Adipocyte (in vitro differentiated cells): Measurements from ENCODE around the gene ZNF492.
A peak's percentile ranks its signal among the peaks of the same experiment; 100 is the strongest.
"Not testable (repeated sequence)": the region's sequence is repeated elsewhere in the genome, so short reads cannot be mapped to it uniquely, and the experiment has no call there.

ENCODE experiments used
- DNase-seq: peaks from one replicate; pipeline ENCODE4 v3.0.0-alpha.2; 2015; ENCODE audit warnings: low read depth
- H3K27me3 ChIP-seq: replicated peaks from 2 replicates; pipeline ENCODE4 v1.7.0; 2013; ENCODE audit warnings: mild to moderate bottlenecking, low read length, moderate library complexity; ENCODE audit not compliant: control insufficient read depth, insufficient read depth
- H3K36me3 ChIP-seq: 2 replicates; pipeline ENCODE4 v1.7.0; 2013; ENCODE audit warnings: low read length, mild to moderate bottlenecking, moderate library complexity; ENCODE audit not compliant: control insufficient read depth, insufficient read depth, severe bottlenecking
- H3K4me1 ChIP-seq: 2 replicates; pipeline ENCODE4 v1.7.0; 2013; ENCODE audit warnings: mild to moderate bottlenecking, low read length, moderate library complexity; ENCODE audit not compliant: control insufficient read depth, insufficient read depth
- H3K4me3 ChIP-seq: 2 replicates; pipeline ENCODE4 v1.7.0; 2013; ENCODE audit warnings: mild to moderate bottlenecking, low read length, moderate library complexity
- H3K9ac ChIP-seq: 2 replicates; pipeline ENCODE4 v1.7.0; 2013; ENCODE audit warnings: mild to moderate bottlenecking, low read length, moderate library complexity
- H3K9me3 ChIP-seq: 2 replicates; pipeline ENCODE4 v1.7.0; 2013; ENCODE audit warnings: mild to moderate bottlenecking, low read length, moderate library complexity; ENCODE audit not compliant: control insufficient read depth

Gene ZNF492

DNA sequence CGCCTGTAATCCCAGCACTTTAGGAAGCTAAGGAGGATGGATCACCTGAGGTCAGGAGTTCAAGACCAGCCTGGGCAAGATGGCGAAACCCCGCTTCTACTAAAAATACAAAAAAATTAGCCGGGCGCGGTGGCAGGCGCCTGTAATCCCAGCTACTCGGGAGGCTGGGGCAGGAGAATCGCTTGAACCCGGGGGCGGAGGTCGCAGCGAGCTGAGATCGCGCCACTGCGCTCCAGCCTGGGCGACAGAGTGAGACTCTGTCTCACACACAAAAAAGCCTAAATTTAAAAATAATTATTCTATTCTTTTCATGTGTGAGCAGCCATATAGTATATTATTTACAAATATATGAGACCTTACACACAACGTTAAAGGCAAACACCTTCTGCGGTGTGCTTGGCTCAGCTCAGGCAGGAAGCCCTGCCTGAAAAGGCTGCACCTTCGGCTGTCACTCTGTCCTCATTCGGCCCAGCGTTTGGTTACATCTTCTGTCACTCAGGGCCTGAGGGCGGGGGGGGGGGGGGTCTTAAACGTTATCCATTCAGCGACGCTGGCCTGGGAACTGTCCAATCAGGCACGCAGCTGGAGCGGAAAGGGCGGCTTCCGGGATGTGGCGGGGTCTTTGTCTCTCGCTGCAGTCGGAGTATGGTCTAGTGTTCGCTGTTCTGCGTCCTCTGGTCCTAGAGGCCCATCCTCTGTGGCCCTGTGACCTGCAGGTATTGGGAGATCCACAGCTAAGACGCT, at the start of gene ZNF492:
Gene ZNF492, plus strand, starts transcription at position 619 of the 744 bp plus-strand sequence. CDS start 19,076 bp downstream, outside the sequence.
- not testable (repeated sequence) for H3K4me1 ChIP-seq, H3K36me3 ChIP-seq, H3K9me3 ChIP-seq, H3K27me3 ChIP-seq
- peak; percentile 18 for DNase-seq
- Histone ChIP-seq H3K9ac (peak within 1 kb of the TSS; percentile 63), H3K4me3 (peak within 1 kb of the TSS; percentile 87)

DNA sequence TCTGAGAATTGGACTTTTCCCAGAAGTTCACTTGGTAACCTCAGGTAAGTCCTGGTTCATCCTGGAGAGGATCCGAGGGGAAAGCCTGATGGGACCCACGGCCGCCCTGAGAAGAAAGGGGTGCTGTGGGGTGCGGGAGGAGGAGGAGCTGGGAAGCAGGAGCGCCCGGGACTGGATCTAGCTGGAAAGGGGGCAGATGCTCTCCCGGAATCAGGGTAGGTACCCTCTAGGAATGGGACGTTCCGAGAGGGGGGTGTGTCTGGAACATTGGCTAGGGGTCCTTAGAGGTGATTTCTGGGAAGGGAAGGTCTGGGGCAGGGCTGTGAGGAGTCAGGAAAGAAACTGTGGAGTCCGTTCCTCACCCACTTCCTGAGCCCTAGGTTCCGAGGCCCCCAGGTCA, 38.7 kb upstream of the ZNF492 start:
- H3K4me3 ChIP-seq = no peak overlapping the region
- no peak for DNase-seq
- H3K9me3 ChIP-seq = peaks cover 12% of the 10 kb centered on the region
- no peak overlapping the region for H3K9ac ChIP-seq
- no peaks in the 10 kb centered on the region for H3K36me3 ChIP-seq
- no peaks in the 10 kb centered on the region for H3K27me3 ChIP-seq
- no peaks in the 10 kb centered on the region for H3K4me1 ChIP-seq

DNA sequence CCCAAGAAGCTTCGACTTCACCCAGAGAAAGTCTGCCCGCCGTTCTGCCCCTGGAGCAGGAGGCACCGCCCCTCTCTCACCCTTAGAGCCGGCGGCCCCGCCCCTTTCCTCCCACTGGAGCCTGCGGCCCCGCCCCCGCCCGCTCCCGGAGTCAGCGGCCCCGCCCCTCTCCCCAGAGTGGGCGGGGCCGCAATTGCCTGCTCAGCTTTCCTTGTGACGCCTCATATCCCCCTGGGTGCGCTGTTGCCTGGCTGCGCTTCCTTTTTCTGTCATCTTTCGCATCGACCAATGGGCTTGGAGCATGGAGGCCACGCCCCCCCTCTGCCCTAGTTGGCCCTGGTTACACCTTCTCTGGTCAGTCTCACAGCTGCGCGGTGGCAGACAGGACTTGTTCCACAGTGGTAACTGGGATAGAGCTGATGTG, 38.2 kb upstream of the ZNF492 start:
- Histone ChIP-seq H3K36me3 (no peaks in the 10 kb centered on the region), H3K9me3 (peaks cover 11% of the 10 kb centered on the region), H3K27me3 (no peaks in the 10 kb centered on the region), H3K4me1 (no peaks in the 10 kb centered on the region), H3K9ac (no peak overlapping the region), H3K4me3 (no peak overlapping the region)
- no peak for DNase-seq

DNA sequence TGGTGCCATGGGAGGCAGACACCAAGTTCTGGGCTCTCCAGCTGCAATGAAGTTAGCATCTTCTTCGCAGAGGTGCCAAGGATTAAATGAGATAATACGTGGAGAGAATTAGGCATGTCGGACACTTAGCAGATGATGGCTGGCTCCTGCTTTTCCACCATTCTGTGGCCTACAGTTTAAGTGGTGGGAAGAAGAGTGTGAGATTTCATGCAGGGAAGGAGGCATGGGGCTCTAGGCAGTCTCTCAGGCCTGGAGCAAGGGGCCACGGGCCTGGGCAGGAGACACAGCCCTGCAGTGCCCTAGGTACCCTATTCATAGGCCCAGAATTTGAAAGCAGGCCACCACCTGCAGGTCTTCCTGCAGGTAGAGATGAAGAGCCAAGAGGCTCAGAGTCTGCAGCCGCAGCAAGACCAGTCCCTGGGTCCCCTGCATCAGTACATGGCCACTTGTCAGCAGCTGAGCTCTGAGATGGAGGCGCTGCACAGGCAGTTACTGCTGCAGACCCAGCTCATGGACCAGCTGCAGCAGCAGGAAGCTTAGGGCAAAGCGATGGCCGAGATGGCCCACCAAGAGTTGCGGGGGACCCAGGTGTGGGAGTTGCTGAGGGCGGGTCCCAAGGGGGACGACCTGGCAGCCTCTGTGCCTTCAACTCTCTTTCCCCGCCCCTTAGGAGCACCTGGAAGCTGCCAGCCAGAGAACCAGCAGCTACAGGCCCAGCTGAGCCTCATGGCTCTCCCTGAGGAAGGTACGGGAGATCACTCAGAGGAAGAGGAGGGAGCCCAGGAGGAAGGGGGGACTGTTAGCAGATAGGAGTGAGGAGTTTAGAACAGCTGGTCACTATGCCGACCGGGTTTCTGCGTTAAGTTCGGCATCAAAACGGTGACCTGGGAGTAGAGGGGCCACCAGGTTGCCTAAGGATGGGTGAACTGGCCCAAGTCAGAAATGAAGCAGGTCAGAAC, 33.2 kb upstream of the ZNF492 start:
- Histone ChIP-seq H3K36me3 (no peaks in the 10 kb centered on the region), H3K9ac (no peak overlapping the region), H3K4me3 (no peak overlapping the region), H3K27me3 (no peaks in the 10 kb centered on the region), H3K9me3 (no peaks in the 10 kb centered on the region), H3K4me1 (no peaks in the 10 kb centered on the region)
- no peak for DNase-seq

DNA sequence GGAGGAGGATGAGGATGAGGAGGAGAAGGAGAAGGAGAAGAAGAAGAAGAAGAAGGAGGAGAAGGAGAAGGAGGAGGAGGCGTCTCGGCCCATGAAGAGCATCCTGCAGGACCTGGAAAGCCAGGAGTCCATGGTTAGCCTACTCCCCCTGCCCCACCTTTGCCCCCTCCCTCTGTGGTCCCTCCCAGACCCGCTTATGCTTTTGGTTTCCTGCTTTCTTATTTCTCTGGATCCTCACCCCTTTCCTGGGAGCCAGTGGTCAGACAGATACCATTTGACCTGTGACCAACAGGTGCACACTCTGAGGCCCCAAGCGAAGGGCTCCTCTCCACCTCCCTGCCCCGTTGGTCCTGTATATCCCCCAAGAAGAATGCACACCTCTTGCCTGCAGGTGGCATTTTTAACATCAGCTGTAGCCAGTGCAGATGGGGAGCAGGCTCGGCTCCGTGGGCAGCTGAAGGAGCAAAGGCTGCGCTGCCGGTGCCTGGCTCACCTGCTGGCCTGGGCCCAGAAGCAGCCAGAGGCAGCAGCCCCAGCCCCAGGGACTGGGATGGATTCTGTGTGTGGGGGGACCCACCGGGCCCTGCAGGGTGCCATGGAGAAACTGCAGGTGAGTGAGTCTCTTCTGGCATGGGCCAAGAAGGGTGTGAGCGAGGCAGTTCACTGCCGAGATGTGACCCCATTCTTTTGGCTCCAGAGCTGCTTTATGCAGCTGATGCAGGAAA, 32.1 kb upstream of the ZNF492 start:
- H3K9ac ChIP-seq = no peak overlapping the region
- no peak for DNase-seq
- H3K4me1 ChIP-seq = no peaks in the 10 kb centered on the region
- H3K27me3 ChIP-seq = no peaks in the 10 kb centered on the region
- no peak overlapping the region for H3K4me3 ChIP-seq
- no peaks in the 10 kb centered on the region for H3K9me3 ChIP-seq
- H3K36me3 ChIP-seq = no peaks in the 10 kb centered on the region

DNA sequence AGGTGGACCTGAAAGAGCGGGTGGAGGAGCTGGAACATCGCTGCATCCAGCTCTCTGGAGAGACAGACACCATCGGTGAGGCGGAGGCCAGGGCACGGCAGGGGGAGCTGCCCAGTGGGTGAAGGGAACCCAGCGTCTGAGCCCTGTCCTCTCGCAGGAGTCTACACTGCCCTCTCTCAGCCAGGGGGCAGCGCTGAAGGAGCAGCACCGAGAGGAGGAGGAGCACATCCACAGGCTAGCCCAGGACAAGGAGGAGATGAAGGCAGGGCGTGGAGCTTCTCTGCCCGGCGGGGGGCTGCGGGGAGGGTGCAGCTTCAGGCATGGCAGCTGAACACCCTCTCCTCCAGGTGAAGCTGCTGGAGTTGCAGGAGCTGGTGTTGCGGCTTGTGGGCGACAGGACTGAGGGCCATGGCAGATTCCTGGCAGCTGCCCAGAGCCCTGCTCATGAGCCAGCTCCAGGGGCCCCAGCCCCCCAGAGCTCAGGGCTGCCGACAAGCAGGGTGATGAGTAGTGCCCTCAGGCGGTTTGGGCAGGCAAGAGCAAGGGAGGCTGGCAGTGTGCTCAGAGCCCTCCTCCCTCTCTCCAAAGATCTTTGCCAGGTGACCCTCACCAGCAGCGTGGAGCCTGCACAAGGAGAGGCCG, 31.4 kb upstream of the ZNF492 start:
- no peaks in the 10 kb centered on the region for H3K27me3 ChIP-seq
- no peaks in the 10 kb centered on the region for H3K9me3 ChIP-seq
- DNase-seq = no peak
- H3K9ac ChIP-seq = no peak overlapping the region
- H3K36me3 ChIP-seq = no peaks in the 10 kb centered on the region
- H3K4me3 ChIP-seq = no peak overlapping the region
- no peaks in the 10 kb centered on the region for H3K4me1 ChIP-seq

DNA sequence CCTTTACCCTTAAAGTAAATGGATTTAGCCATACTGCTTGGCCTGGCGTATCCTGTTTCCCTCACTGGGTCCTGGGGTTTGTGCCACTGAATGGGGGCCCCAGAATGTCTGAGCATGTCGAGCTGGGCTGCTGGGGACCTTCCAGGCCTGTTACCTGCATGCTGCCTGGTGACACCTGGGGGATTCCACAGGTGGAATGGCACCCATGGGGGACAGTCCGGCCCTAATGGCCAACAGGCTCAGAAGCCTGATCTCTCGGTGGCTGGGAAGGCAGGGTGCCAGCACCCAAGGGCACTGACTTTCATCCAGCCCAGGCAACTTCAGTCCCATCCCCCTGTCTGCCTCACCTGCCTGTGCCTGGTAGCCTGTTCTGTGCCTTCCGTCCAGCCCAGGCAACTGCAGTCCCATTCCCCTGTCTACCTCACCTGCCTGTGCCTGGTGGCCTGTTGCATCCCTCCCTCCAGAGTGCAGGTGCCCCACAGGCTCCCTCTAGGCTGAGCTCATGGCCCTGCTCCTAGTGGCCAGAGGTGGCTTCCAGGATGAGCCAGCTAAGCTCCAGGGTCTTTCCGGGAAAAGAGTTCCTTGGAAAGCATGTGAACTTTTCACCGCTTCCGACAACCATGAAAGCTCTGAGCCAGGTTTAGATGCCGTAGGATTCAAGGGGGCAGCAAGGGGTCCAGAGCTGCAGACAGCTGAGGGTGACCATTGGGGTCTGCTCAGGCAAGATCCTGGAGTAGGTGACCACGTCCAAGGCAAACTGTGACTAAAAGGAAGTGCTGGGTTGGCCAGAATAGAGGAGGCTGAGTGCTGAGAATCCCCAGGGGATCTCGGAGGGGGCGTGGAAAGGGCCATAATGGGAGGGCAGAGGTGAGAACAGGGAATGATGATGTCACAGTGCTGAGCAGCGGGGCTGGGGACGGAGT, 30.3 kb upstream of the ZNF492 start:
- Histone ChIP-seq H3K9me3 (no peaks in the 10 kb centered on the region), H3K4me1 (no peaks in the 10 kb centered on the region)

DNA sequence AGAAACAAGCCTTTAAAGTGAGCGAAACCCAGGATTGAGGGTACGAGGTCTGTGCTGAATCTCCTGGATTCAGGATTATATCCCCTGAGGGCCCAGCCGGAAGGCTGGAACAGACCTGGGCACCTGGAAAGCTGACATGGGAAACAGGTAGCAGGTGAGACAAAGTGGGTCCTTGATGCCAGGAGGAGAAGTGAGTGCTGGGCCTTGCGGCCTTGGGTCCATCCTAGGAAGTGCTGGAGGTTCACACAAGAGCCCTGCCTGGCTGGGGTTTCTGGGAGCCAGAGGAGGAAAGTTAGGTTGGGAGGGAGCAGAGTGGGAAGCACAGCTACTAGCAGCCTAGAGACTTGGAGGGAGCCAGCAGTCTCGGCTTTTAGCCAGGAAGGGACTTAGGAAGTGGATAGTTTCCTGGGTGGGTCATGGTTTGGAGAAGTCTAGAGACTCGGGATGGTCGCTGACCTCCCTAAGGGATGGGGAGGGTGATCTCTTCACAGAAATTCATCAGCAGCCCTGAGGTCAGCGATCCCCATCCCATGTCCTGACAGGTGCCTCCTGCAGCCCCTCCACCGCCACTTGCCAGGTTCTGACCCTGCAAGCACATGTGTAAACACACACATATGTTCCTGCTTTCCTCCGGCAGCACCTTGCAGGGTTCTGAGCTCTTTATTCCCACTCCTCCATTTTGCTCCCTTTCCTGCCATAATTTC, 29.4 kb upstream of the ZNF492 start:
- no peak overlapping the region for H3K4me3 ChIP-seq
- no peaks in the 10 kb centered on the region for H3K4me1 ChIP-seq
- no peaks in the 10 kb centered on the region for H3K27me3 ChIP-seq
- no peak overlapping the region for H3K9ac ChIP-seq
- H3K9me3 ChIP-seq = no peaks in the 10 kb centered on the region
- H3K36me3 ChIP-seq = no peaks in the 10 kb centered on the region
- no peak for DNase-seq

More for the DNA sequence above, 30.3 kb upstream of the ZNF492 start:
- Histone ChIP-seq H3K27me3 (no peaks in the 10 kb centered on the region), H3K9ac (no peak overlapping the region), H3K4me3 (no peak overlapping the region), H3K36me3 (no peaks in the 10 kb centered on the region)
- DNase-seq = no peak

DNA sequence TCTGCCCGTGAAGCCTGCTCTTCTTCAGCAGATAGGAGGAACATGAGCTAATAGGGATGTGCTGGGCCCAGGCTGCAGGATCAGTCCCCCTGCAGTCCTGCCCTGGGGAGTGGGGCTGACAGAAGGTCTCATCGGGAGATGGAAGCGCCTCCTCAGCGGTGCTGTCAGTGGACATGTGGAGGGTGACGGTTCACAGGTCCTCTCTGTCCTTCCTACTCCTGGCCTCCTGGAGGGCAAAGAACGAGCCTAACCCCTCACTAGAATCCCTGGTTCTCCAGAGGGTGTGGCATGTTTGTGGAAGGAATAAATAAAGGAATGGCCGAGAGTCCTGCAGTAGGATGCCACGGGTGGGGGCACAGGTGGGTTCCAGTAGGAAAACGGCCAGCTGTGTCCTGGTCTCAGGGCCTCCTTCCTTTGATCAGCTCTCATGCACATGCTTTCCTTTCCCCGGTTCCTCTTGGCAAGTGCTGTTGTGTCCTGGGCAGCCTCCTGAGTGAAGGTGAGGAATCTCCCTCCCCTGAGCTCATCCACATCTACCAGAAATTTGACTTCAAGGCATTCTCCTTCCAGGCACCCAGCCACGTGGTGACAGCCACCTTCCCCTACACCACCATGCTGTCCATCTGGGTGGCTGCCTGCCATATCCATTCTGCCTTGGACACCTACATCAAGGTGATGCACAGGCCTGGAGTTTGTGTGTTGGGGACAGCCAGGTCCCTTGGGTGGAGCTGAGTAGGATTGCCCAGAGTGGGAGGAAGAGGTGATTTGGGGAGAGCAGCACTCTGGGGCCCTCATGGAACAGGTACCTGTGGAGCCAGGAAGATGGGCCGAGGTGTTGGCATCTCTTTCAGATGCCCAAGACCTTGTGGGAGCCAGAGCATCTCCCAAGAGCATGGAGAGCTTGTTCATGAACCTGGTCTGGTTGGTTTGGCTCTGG, 28.6 kb upstream of the ZNF492 start:
- H3K9me3 ChIP-seq = no peaks in the 10 kb centered on the region
- no peaks in the 10 kb centered on the region for H3K36me3 ChIP-seq
- H3K4me3 ChIP-seq = no peak overlapping the region

More for the DNA sequence above, 28.6 kb upstream of the ZNF492 start:
- H3K9ac ChIP-seq = no peak overlapping the region
- DNase-seq = no peak
- H3K27me3 ChIP-seq = no peaks in the 10 kb centered on the region
- no peaks in the 10 kb centered on the region for H3K4me1 ChIP-seq
